ENCODE data around the gene DNAJA3. TPM values are rescaled to one million over a fixed set of nuclear protein-coding genes. Genes with fewer than 3 reads are reported as not detected.

The DNAJA3 gene
- total RNA-seq, 1 donor from 2014 or later: 74.2 TPM

DNA sequence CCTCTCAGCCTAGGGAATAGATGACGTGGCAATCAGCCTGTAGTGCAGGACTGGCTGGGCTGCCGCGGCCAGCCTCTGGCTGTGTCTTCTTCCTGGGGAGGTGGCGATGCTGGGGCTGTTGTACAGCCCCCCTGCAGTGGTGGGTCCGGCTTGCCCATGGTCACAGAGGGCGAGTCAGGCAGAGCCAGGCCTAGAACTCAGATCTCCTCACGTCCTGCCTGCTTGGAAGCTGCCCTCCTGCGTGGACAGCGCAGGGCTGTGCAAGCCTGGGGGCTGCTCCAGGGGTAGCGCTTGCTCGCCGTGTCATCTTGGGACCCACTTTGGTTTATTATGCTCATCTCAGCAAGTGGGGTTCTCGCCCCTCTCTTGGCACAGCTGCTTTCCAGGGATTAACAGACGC, 29.4 kb downstream of the DNAJA3 start:
- H3K36me3 ChIP-seq: peaks cover 82% of the 10 kb centered on the region
- no peaks in the 10 kb centered on the region for H3K27me3 ChIP-seq (ENCODE audit: low read depth)
- H3K4me1 ChIP-seq: no peaks in the 10 kb centered on the region
- DNase-seq: no peak
- no peak for TF ChIP-seq CTCF (IDR thresholded peaks at IDR 0.05; ENCODE audit: borderline replicate concordance)
- intact Hi-C loops (cut with micrococcal nuclease): no loop called here
- H3K9me3 ChIP-seq (replicated peaks): no peaks in the 10 kb centered on the region
- H3K27ac ChIP-seq (replicated peaks): no peak overlapping the region
- no peak overlapping the region for H3K4me3 ChIP-seq

- intact Hi-C loops (cut with micrococcal nuclease): no loop called here
- Histone ChIP-seq H3K9me3 (replicated peaks) (no peaks in the 10 kb centered on the region), H3K4me1 (no peaks in the 10 kb centered on the region), H3K27me3 (ENCODE audit: low read depth) (no peaks in the 10 kb centered on the region), H3K27ac (replicated peaks) (no peak overlapping the region), H3K36me3 (peaks cover 76% of the 10 kb centered on the region), H3K4me3 (no peak overlapping the region)
- no peak for DNase-seq
- TF ChIP-seq CTCF (IDR thresholded peaks at IDR 0.05; ENCODE audit: borderline replicate concordance): no peak
Observed at GRCh38 chr16:4455951-4456350, 30.3 kb downstream of the DNAJA3 start.

GRCh38 chr16:4460936-4461249, 35.2 kb downstream of the DNAJA3 start:
- Histone ChIP-seq H3K9me3 (replicated peaks) (no peaks in the 10 kb centered on the region), H3K27me3 (ENCODE audit: low read depth) (no peaks in the 10 kb centered on the region), H3K36me3 (peaks cover 35% of the 10 kb centered on the region), H3K4me3 (no peak overlapping the region), H3K27ac (replicated peaks) (no peak overlapping the region), H3K4me1 (peaks cover 17% of the 10 kb centered on the region)
- DNase-seq: no peak
- no peak for TF ChIP-seq CTCF (IDR thresholded peaks at IDR 0.05; ENCODE audit: borderline replicate concordance)
- intact Hi-C loops (cut with micrococcal nuclease): no loop called here

DNA sequence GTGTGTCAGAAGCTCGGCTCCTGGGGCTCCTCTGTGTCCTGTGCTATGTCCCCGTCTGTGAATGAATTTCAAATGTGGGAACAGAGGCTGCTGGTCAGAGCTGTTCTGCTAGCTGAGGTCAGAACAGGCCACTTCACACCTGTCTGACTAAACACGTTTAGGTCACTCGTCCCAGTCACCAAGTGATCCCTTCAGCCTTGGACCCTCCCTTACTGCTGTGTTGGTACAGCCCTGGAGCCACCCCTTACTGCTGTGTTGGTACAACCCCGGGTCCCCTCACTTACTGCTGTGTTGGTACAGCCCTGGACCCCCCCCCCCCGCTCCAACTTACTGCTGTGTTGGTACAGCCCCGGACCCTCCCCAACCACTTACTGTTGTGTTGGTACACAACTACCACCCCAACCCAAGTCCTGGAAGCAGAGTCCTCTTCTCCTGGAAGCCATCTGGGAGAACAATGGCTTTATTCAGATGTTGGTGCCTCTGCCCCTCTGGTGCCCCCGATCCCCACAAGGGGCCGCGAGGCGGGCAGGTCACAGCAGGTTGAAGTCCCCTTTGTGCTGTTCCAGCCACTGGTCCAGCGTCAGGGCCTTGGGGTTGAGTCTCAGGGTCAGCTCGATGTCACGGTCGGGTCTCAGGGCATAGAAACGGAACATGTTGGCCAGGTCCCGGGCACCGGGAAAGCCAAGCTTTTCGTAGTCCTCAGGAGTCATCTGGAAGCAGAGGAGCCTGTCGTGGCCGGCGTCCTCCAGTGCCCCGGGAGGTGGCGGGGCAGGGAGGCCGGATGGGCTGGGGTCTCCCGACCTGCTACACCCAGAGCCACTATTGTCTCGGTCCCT, 35.8 kb downstream of the DNAJA3 start:
- no peak for DNase-seq
- H3K27ac ChIP-seq (replicated peaks): no peak overlapping the region
- peaks cover 21% of the 10 kb centered on the region for H3K4me1 ChIP-seq
- TF ChIP-seq CTCF (IDR thresholded peaks at IDR 0.05; ENCODE audit: borderline replicate concordance): no peak
- no peaks in the 10 kb centered on the region for H3K27me3 ChIP-seq (ENCODE audit: low read depth)
- peaks cover 31% of the 10 kb centered on the region for H3K36me3 ChIP-seq
- no peak overlapping the region for H3K4me3 ChIP-seq
- intact Hi-C loops (cut with micrococcal nuclease): no loop called here
- no peaks in the 10 kb centered on the region for H3K9me3 ChIP-seq (replicated peaks)

- no peak overlapping the region for H3K27ac ChIP-seq (replicated peaks)
- H3K36me3 ChIP-seq: peaks cover 29% of the 10 kb centered on the region
Observed at GRCh38 chr16:4463522-4464163, 38.0 kb downstream of the DNAJA3 start.

More at GRCh38 chr16:4463522-4464163, 38.0 kb downstream of the DNAJA3 start:
- no peak for TF ChIP-seq CTCF (IDR thresholded peaks at IDR 0.05; ENCODE audit: borderline replicate concordance)
- intact Hi-C loops (cut with micrococcal nuclease): no loop called here
- Histone ChIP-seq H3K4me1 (peaks cover 25% of the 10 kb centered on the region), H3K27me3 (ENCODE audit: low read depth) (no peaks in the 10 kb centered on the region), H3K4me3 (no peak overlapping the region), H3K9me3 (replicated peaks) (no peaks in the 10 kb centered on the region)
- DNase-seq: no peak
